H7 (cell line): ENCODE measurements around the gene DNASE2. TPM values are rescaled to one million over a fixed set of nuclear protein-coding genes. Genes with fewer than 3 reads are reported as not detected.

Source experiments
- DNase-seq: peaks from one replicate; pipeline ENCODE4 v3.0.0; 2012
- H3K27me3 ChIP-seq: 2 replicates; pipeline ENCODE4 v1.6.0; 2011; ENCODE audit warnings: mild to moderate bottlenecking, low read length; ENCODE audit not compliant: control insufficient read depth, insufficient read depth
- H3K36me3 ChIP-seq: replicated peaks from 2 replicates; pipeline ENCODE4 v1.5.1; 2011; ENCODE audit warnings: low read length; ENCODE audit not compliant: control insufficient read depth, insufficient read depth
- H3K4me3 ChIP-seq: 2 replicates; pipeline ENCODE4 v1.5.1; 2011; ENCODE audit warnings: low read depth, mild to moderate bottlenecking, control low read depth, low read length, moderate library complexity; ENCODE audit not compliant: insufficient read depth
- total RNA-seq: library from RNA; depleted of rRNA; stranded (reverse); fragments of >200 nt; shearing (Covaris generic); gene quantifications from 2 replicates; pipeline ENCODE4 v1.2.3, GENCODE V29; 2014; rRNA removed

DNASE2 gene
- total RNA-seq, 1 experiment from 2014 or later, result 15.3 TPM

DNA sequence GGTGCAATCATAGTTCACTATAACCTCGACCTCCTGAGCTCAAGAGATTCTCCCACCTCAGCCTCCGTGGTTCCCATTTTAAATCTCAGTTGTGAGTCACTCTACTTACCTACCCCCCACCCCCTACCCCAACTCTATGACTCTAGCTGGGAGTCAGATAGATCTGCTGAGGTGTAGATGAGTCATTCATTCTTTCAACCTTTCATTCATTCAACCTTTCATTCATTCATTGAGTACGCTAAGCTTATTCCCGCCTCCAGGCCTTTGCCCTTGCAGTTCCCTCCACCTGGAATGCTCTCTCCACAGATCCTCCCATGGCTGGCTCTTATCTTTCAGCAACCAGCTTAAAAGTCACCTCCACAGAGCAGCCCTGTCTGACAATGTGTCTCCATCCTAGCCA, 44.0 kb downstream of the DNASE2 start:
- no peak overlapping the region for H3K4me3 ChIP-seq

DNA sequence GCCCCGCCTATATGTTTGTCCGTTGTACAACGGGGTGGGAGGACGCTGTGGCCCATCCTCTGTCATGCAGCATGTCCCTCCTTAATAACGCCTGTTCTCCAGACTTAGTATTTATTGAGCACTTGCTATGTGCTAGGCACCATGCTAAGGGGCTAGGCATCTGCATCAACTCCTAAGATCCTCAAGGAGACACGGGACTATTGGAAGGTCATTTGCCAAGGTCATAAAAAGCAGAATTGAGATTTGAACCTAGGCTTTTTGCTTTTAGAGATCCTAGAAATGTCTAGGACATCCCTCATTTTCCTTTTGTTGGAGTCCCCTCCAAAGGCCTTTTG, 44.8 kb downstream of the DNASE2 start:
- DNase-seq, result no peak
- H3K36me3 ChIP-seq, result no peaks in the 10 kb centered on the region
- H3K4me3 ChIP-seq, result peak overlapping the region; percentile 42; the same call in 1 of the 2 replicates
- peaks cover 41% of the 10 kb centered on the region for H3K27me3 ChIP-seq

More for the DNA sequence above, 44.0 kb downstream of the DNASE2 start:
- no peak for DNase-seq
- H3K36me3 ChIP-seq, result no peaks in the 10 kb centered on the region
- peaks cover 41% of the 10 kb centered on the region for H3K27me3 ChIP-seq

DNA sequence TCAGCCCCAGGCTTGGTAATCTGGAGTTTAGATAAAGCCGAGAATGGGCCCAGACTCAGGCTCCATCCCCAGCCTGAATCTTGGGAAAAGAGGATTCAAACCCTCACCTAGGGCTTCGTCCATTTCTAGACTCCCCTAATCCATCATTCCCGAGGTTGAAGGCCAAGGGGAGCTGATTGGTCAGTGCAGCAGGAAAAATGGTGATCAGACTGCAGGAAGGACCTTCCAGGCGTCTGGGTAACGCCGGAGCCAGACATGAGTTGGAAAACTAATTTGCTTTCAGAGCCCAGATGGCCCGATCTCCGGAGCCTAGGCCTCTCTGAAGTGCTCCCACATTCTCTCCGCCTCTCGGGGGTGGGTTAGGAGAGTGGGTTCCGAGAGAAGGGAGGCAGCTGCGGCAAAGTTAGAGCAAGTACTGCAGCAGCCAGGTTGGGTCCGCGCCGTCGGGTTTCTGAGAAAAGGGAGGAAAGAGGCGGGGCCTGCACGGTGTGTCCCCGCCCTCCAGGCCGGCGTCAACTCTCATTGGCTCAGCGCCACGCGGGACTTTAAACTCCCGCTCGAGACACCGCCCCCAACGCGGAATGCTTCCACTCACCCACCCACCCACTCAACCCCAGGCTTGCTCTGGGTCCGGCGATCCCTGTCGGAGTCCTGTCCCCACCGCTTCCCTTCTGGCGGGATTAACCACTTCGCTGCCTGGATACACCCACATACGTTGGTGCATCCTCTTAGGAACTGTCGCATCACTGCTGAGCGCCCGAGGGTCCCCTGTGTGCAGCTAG, 46.1 kb downstream of the DNASE2 start:
- Histone ChIP-seq H3K27me3 (peaks cover 43% of the 10 kb centered on the region), H3K4me3 (peak overlapping the region; percentile 66), H3K36me3 (no peaks in the 10 kb centered on the region)
- DNase-seq, result peak; percentile 86

DNA sequence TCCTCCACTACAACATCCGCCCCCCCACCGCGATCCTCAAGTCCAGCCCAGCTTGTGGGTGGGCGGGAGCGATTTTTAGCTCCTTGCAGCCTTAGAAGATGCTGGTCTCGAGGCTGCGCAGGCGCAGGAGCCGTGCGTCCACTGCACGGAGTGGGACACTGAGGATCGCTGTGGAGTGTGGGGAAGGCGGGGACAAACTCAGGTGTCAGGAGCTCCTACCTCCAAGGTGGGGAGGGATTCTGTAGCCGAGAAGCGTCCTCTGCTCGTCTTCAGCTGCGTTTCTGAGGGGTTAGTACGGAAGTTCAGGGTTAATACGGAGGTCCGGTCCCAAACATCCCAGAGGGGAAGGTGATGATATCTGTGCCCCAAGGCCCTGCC, 46.7 kb downstream of the DNASE2 start, which contains the start of gene RTBDN:
RTBDN (minus strand) TSS at position 14 of the 378 bp plus-strand sequence. CDS start 4,600 bp downstream, outside the sequence.
- peak within 1 kb of the TSS; percentile 66 for H3K4me3 ChIP-seq
- DNase-seq, result peak; percentile 68
- peaks cover 44% of the 10 kb centered on the region for H3K27me3 ChIP-seq
- no peaks in the 10 kb centered on the region for H3K36me3 ChIP-seq

DNA sequence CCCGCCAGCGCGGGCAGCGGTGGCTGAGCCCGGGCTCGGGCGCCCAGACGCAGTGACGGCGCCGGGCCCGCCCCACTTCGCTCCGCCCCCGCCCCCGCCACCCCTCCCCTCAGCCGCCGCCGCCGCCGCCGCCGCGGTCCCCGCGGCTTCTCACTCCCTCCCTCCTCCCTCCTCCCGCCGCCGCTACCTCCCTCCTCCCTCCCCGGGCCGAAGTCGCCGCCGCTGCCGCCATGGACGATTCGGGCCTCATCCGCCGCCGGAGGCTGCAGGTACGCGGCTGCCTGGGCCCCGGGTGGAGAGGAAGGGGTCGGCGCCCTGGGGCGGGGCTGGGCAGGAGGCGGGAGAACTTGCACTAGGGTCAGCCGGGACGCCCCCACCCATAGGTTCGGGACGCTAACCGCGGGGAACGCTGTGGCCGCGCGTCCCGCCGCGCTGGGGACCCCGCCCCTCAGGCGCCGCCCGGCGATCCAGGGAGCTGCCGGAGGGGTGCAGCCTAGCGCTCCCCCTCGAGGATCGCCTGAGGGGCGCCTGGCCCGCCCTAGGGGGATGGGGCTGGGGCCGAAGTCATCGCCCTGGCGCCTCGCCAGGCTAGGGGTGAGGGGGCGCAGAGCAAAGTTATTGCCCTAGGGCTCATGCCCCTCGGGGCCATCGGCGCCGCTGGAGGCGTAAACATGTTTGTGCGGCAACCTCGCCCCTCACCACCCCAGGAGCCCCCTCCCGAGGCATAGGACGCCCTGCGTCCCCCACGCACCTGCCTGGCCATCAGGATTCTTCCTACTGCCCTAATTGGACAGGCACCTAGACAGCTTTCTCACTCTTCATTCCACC, 47.3 kb downstream of the DNASE2 start:
- Histone ChIP-seq H3K4me3 (peak overlapping the region; percentile 66), H3K36me3 (no peaks in the 10 kb centered on the region), H3K27me3 (peaks cover 39% of the 10 kb centered on the region)
- peak; percentile 95 for DNase-seq

DNA sequence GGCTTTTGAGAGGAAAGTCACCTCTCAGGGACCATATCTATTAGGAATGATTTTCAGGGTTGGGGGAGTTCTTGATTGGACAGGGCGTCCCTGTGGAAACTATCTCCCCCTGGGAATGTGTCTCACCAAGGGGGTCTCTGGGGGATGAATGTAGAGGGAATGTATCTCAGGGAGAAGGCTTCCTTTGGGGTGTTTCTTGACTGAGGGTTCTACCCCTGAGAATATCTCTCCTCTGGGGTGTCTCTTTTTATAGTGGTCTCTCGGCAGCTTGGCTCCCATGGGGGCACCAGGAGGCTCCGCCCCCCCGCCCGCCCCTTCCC, 47.9 kb downstream of the DNASE2 start:
- Histone ChIP-seq H3K4me3 (peak overlapping the region; percentile 6; the same call in 1 of the 2 replicates), H3K27me3 (peaks cover 38% of the 10 kb centered on the region)
- no peak for DNase-seq

DNA sequence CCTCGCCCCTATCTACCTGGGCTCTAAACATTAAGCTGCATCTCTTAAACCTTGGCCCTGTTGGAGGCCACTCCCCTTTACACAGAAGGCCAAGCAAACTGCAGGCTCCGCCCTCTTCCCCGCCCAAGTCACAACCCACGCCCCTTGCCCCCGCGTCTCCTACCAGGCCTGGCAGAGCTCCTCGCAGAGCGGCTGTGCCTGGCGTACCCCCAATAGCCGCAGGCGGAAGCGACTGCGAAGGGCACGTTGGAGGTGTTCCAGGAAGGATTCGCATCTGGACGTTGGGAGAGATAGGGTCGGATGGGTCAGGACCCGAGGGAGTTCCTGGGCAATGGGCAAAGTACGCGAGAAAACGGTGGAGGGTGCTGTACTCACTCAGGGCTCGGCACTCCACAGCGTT, 52.8 kb downstream of the DNASE2 start:
- Histone ChIP-seq H3K4me3 (peak overlapping the region; percentile 31; the same call in 1 of the 2 replicates), H3K27me3 (peaks cover 18% of the 10 kb centered on the region)

More for the DNA sequence above, 47.9 kb downstream of the DNASE2 start:
- H3K36me3 ChIP-seq, result no peaks in the 10 kb centered on the region

DNA sequence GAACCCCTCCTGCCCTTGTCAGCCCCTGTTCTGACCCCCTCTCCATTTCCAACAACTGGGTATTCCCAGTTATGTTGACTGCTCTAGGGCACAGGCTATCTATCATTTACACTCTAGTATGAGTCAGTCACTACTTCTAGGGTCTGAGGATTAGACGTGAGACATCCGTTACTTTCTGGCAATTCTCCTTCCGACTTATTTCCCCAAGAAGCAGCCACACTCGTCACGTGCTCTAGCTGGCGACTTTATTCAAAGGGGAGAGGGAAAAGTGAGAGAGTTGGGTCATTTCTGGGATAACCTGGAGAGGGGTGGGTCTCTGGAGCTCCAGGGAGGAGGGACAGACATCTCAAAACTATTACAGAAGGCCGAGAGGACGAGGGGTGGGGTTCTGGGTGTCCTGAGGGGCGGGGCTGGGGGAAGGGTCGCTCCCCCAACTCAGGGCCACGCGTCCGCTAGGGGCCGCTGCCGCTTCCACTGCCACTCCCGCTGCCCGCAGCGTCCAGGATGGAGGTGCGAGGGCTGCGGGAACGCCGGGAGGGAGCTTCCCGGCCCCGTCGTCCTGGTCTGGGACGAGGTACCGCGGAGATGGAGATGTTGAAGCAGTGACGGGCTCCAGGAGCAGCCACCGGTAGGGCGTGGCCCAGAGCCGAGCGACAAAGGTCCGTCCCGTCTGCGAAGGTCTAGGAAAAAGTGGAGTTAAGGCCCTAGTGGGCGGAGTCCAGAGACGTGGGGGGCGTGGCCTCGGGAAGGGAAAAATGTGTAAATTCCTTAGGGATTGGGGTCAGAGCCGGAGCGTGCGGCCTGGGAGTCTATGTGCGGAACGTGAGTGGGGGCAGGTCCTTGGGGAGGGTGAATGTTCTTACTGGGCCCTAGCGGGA, 55.8 kb downstream of the DNASE2 start:
- Histone ChIP-seq H3K27me3 (peaks cover 12% of the 10 kb centered on the region; the same call in 1 of the 2 replicates), H3K36me3 (no peaks in the 10 kb centered on the region), H3K4me3 (peak overlapping the region; percentile 51)
- peak; percentile 98 for DNase-seq

More for the DNA sequence above, 52.8 kb downstream of the DNASE2 start:
- peak; percentile 91 for DNase-seq
- H3K36me3 ChIP-seq, result no peaks in the 10 kb centered on the region

Other genes with a start within 250 kb of the DNASE2 start
- gene MAN2B1, start 214.7 kb downstream of the DNASE2 start, total RNA-seq, result 58.4 and 71.2 TPM in 2 replicates
- gene WDR83, start 214.6 kb downstream of the DNASE2 start, total RNA-seq, result 11.6 and 12.5 TPM in 2 replicates
- gene DHPS, start 199.6 kb downstream of the DNASE2 start, total RNA-seq, result 83.1 and 86.4 TPM in 2 replicates
- gene GNG14, start 193.5 kb downstream of the DNASE2 start, total RNA-seq, result not detected in 2 replicates
- gene FBXW9, start 184.8 kb downstream of the DNASE2 start, total RNA-seq, result 15.3 and 21.2 TPM in 2 replicates
- 34.1 and 48.9 TPM in 2 replicates for gene TNPO2, start 157.5 kb downstream of the DNASE2 start, total RNA-seq
- gene TRIR, start 146.8 kb downstream of the DNASE2 start, total RNA-seq, result 186 and 218 TPM in 2 replicates
- gene GET3, start 144.0 kb downstream of the DNASE2 start, total RNA-seq, result 113 and 166 TPM in 2 replicates
- gene BEST2, start 129.7 kb downstream of the DNASE2 start, total RNA-seq, result 0.37 and 1.5 TPM in 2 replicates
- gene HOOK2, start 105.9 kb downstream of the DNASE2 start, total RNA-seq, result 15.4 and 30.4 TPM in 2 replicates
- 10.0 and 22.6 TPM in 2 replicates for gene JUNB, start 90.0 kb downstream of the DNASE2 start, total RNA-seq
- gene PRDX2, start 79.6 kb downstream of the DNASE2 start, total RNA-seq, result 508 and 571 TPM in 2 replicates
- not detected in 2 replicates for gene THSD8, start 79.4 kb downstream of the DNASE2 start, total RNA-seq
- 85.4 and 104 TPM in 2 replicates for gene RNASEH2A, start 74.9 kb downstream of the DNASE2 start, total RNA-seq
- gene RTBDN, start 46.9 kb downstream of the DNASE2 start, total RNA-seq, result 1.3 TPM in 2 replicates
- 5.5 and 7.0 TPM in 2 replicates for gene MAST1, start 42.9 kb downstream of the DNASE2 start, total RNA-seq
- gene KLF1, start 5.8 kb upstream of the DNASE2 start, total RNA-seq, result 0.37 and 0.76 TPM in 2 replicates
- gene GCDH, start 9.7 kb upstream of the DNASE2 start, total RNA-seq, result 42.3 and 59.4 TPM in 2 replicates
- gene SYCE2, start 37.8 kb upstream of the DNASE2 start, total RNA-seq, result 0.24 and 2.0 TPM in 2 replicates
- 93.0 and 117 TPM in 2 replicates for gene FARSA, start 52.3 kb upstream of the DNASE2 start, total RNA-seq
- 911 and 1,131 TPM in 2 replicates for gene CALR, start 57.2 kb upstream of the DNASE2 start, total RNA-seq
- gene RAD23A, start 64.4 kb upstream of the DNASE2 start, total RNA-seq, result 146 and 155 TPM in 2 replicates
- 40.4 and 51.7 TPM in 2 replicates for gene GADD45GIP1, start 75.8 kb upstream of the DNASE2 start, total RNA-seq
- 0.15 TPM in 1 of 2 replicates, not detected in the other for gene DAND5, start 88.1 kb upstream of the DNASE2 start, total RNA-seq
- gene NFIX, start 114.0 kb upstream of the DNASE2 start, total RNA-seq, result 0.03 and 0.07 TPM in 2 replicates
- 1.5 and 1.7 TPM in 2 replicates for gene LYL1, start 221.4 kb upstream of the DNASE2 start, total RNA-seq
- gene TRMT1, start 235.3 kb upstream of the DNASE2 start, total RNA-seq, result 81.5 and 89.1 TPM in 2 replicates
- gene NACC1, start 236.8 kb upstream of the DNASE2 start, total RNA-seq, result 254 and 292 TPM in 2 replicates